WTC11 (cell line): ENCODE measurements around the gene PAM.

Experiments
- ATF3 ChIP-seq: sonication (generic); formaldehyde crosslinking; conservative IDR thresholded peaks from 2 replicates; pipeline ENCODE4 v1.8.1; 2022; ENCODE audit warnings: mild to moderate bottlenecking, missing genetic modification reagents
- CREB1 ChIP-seq: sonication (generic); formaldehyde crosslinking; IDR thresholded peaks from 2 replicates; pipeline ENCODE4 v1.8.0; 2023; ENCODE audit warnings: mild to moderate bottlenecking, missing genetic modification reagents
- CREM ChIP-seq: sonication (generic); formaldehyde crosslinking; IDR thresholded peaks from 2 replicates; pipeline ENCODE4 v1.8.1; 2022; ENCODE audit warnings: mild to moderate bottlenecking, missing genetic modification reagents, moderate library complexity
- CTCF ChIP-seq: fragments of 200-600 bp; IDR thresholded peaks from 2 replicates; pipeline ENCODE4 v1.8.0; 2022; ENCODE audit warnings: antibody characterized with exemption
- ELF4 ChIP-seq: sonication (generic); formaldehyde crosslinking; IDR thresholded peaks from 2 replicates; pipeline ENCODE4 v1.8.1; 2022; ENCODE audit warnings: low read depth, mild to moderate bottlenecking, moderate library complexity, missing genetic modification reagents
- EMX1 ChIP-seq: fragments of 250-450 bp; sonication (Bioruptor Pico); IDR thresholded peaks from 2 replicates; pipeline ENCODE4 v1.8.0; 2021; ENCODE audit warnings: mild to moderate bottlenecking
- GABPB1 ChIP-seq: sonication (generic); formaldehyde crosslinking; IDR thresholded peaks from 2 replicates; pipeline ENCODE4 v1.8.1; 2023; ENCODE audit warnings: mild to moderate bottlenecking, missing genetic modification reagents
- SOX15 ChIP-seq: fragments of 250-450 bp; sonication (Bioruptor Pico); IDR thresholded peaks from 2 replicates; pipeline ENCODE4 v1.9.0; 2021; ENCODE audit warnings: mild to moderate bottlenecking
- TCF7 ChIP-seq: sonication (generic); formaldehyde crosslinking; IDR thresholded peaks from 2 replicates; pipeline ENCODE4 v1.8.0; 2022; ENCODE audit warnings: mild to moderate bottlenecking, low read depth, missing genetic modification reagents, moderate library complexity
- TEAD4 ChIP-seq: sonication (generic); formaldehyde crosslinking; IDR thresholded peaks from 2 replicates; pipeline ENCODE4 v1.8.0; 2022; ENCODE audit warnings: mild to moderate bottlenecking, missing genetic modification reagents
- USF1 ChIP-seq: sonication (generic); formaldehyde crosslinking; IDR thresholded peaks from 2 replicates; pipeline ENCODE4 v1.8.0; 2022; ENCODE audit warnings: mild to moderate bottlenecking, missing genetic modification reagents
- TF ChIP-seq, protein P1 (sequence below): sonication (generic); formaldehyde crosslinking; IDR thresholded peaks from 2 replicates; pipeline ENCODE4 v1.8.1; 2022; ENCODE audit warnings: mild to moderate bottlenecking, missing genetic modification reagents, moderate library complexity, borderline replicate concordance

GRCh38 chr5:103000089-103000488, 245.0 kb downstream of the PAM start:
- TF ChIP-seq EMX1 (CRISPR knock-in tag) (no peak), TEAD4 (CRISPR knock-in tag) (no peak), CREB1 (no peak), ELF4 (CRISPR knock-in tag) (no peak), USF1 (CRISPR knock-in tag) (no peak), GABPB1 (CRISPR knock-in tag) (no peak), CREM (CRISPR knock-in tag) (no peak), ATF3 (no peak), SOX15 (CRISPR knock-in tag) (no peak), TCF7 (CRISPR knock-in tag) (no peak), CTCF (no peak)
- TF ChIP-seq, protein P1, sequence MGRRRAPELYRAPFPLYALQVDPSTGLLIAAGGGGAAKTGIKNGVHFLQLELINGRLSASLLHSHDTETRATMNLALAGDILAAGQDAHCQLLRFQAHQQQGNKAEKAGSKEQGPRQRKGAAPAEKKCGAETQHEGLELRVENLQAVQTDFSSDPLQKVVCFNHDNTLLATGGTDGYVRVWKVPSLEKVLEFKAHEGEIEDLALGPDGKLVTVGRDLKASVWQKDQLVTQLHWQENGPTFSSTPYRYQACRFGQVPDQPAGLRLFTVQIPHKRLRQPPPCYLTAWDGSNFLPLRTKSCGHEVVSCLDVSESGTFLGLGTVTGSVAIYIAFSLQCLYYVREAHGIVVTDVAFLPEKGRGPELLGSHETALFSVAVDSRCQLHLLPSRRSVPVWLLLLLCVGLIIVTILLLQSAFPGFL (CRISPR knock-in tag): no peak
